GM13977 (cell line): ENCODE measurements around the gene LHFPL2.
A peak's percentile ranks its signal among the peaks of the same experiment; 100 is the strongest.

Source experiments
- DNase-seq: peaks from one replicate; pipeline ENCODE4 v3.0.0; 2012; ENCODE audit warnings: low spot score
- CTCF ChIP-seq: IDR thresholded peaks from 2 replicates; pipeline ENCODE4 v1.5.1; 2012; ENCODE audit warnings: mild to moderate bottlenecking, control low read depth; ENCODE audit not compliant: insufficient read depth; ENCODE audit errors: extremely low read depth, missing control alignments
- in situ Hi-C: fragments of 300-500 bp; cut with MboI; formaldehyde crosslinking; loops from one replicate; pipeline ENCODE4 v1.12.0; 2022; ENCODE audit warnings: low sequenced_read_pairs, low pct_unique_long_range_greater_than_20kb, mixed read lengths, inconsistent platforms; ENCODE audit not compliant: unreplicated experiment

LHFPL2 gene

DNA sequence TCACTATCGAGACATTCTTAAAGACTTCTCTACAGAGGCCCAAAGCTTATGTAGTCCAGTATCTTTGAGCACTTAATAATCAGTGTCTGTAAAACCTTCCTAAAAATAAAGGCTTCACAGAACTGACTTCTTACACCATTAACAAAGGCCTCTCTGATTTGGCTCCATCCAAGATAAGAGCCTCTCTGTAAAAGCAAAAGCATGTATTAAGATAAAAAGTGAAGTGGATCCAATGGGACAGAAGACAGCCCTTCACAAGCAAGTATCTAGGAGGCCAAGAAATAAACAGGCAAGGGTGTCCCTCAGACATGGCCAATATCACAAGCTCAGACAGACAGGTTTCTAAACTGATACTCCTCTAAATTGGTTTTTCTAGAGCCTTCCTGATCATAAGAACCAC, 11.9 kb downstream of the LHFPL2 start:
- in situ Hi-C loops, result no loop called here
- DNase-seq, result no peak
- TF ChIP-seq CTCF, result no peak

DNA sequence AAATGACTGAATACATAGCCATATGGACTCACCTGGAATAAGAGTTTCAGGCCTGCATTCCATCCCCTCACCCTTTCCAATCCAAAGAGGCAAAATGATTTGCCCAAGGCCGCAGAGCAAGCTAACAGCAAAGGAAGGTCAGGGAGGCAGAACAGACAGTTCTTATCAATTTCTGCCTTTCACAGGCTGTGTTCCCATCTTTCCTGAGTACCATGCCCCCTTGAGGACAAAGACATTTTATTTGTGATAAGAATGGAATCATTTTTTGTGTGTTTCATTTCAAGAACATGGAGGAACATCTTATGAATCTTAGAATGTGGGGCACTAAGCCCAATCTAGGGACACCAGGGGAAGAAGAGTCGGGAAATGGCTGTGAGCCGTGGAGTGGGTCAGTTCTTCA, 13.9 kb downstream of the LHFPL2 start:
- no peak for DNase-seq
- in situ Hi-C loops, result no loop called here
- peak; percentile 18 for TF ChIP-seq CTCF

GRCh38 chr5:78634229-78634628, 14.3 kb downstream of the LHFPL2 start:
- in situ Hi-C loops, result no loop called here
- no peak for TF ChIP-seq CTCF
- no peak for DNase-seq

DNA sequence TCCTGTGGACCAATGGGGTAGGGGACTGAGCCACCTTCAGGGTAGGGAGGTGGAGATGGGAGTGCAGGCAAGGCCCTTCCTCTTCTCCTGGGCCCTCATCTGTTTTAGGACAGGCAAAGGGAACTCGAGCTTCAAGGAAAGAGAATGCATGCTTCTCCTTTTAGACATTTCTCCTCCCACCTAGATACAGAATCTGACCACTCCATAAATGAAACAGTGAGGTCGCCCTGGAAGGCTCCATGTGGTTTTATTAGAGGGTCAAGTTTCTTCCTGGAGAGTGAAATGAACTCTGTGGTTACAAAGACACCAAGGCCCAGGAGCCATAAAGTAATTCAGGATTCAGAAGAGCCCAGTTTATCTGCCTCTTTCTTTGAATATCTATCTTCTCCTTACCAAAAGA, 14.9 kb downstream of the LHFPL2 start:
- TF ChIP-seq CTCF, result no peak
- DNase-seq, result no peak
- in situ Hi-C loops, result no loop called here

DNA sequence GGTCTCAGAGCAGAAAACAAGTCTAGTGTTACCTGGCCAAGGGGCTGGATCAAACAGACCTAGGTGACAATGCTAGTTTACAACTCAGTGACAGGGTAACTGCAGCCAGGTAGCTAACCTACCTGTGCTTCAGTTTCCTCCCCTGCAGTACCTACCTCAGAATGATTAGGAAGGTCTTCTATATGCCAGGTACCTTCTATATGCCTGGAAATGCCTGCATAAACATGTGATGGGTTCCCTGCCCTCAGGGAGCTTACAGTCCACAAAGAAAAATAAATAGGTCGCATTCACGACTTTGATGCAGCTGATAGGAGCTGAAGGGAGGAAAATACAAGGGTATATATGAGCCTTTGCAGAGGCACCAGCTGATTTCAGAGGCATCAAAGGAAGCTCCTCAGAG, 16.1 kb downstream of the LHFPL2 start:
- no peak for TF ChIP-seq CTCF
- DNase-seq, result no peak
- in situ Hi-C loops, result no loop called here

GRCh38 chr5:78631931-78632330, 16.6 kb downstream of the LHFPL2 start:
- no peak for TF ChIP-seq CTCF
- in situ Hi-C loops, result no loop called here
- DNase-seq, result no peak

- TF ChIP-seq CTCF, result no peak
- in situ Hi-C loops, result no loop called here
Measured at GRCh38 chr5:78630047-78630446, 18.5 kb downstream of the LHFPL2 start.

More at GRCh38 chr5:78630047-78630446, 18.5 kb downstream of the LHFPL2 start:
- DNase-seq, result no peak
